Gastrocnemius medialis (tissue), 4 donors: ENCODE data around the gene SLCO3A1. TPM values are rescaled to one million over a fixed set of nuclear protein-coding genes. Genes with fewer than 3 reads are reported as not detected.

Experiments
- ATAC-seq, 2 donors: fragments of 150-250 bp; one replicate each; pipeline ENCODE4 v1.9.1; 2016
- DNase-seq, 2 donors: peaks; one replicate each; pipeline ENCODE4 v3.0.0-alpha.2; 2019
- H3K27ac ChIP-seq, 4 donors: fragments of 200-600 bp; sonication (generic); 1 replicate in 1 of 4; 2 replicates in 3 of 4; pipeline ENCODE4 v1.5.1; 2016 to 2018; ENCODE audit warnings: mild to moderate bottlenecking in 2 of 4, moderate library complexity in 1 of 4
- H3K27me3 ChIP-seq, 3 donors: fragments of 200-600 bp; sonication (generic) in 2 of 3; 1 replicate in 1 of 3; 2 replicates in 2 of 3; pipeline versions ENCODE4 v1.5.1 to v1.6.0; 2016 to 2019; ENCODE audit warnings: mild to moderate bottlenecking in 1 of 3, moderate library complexity in 1 of 3
- H3K36me3 ChIP-seq, 2 donors: fragments of 200-600 bp; sonication (generic) in 1 of 2; one replicate each; pipeline ENCODE4 v1.5.1; 2017 to 2018
- H3K4me1 ChIP-seq, 2 donors: fragments of 200-600 bp; sonication (generic) in 1 of 2; one replicate each; pipeline ENCODE4 v1.5.1; 2016 to 2017; ENCODE audit warnings: mild to moderate bottlenecking in 2 of 2
- H3K4me3 ChIP-seq, 4 donors: fragments of 200-600 bp; sonication (generic) in 3 of 4; 1 replicate in 1 of 4; 2 replicates in 3 of 4; pipeline ENCODE4 v1.5.1; 2016 to 2019; ENCODE audit warnings: mild to moderate bottlenecking in 2 of 4
- H3K9me3 ChIP-seq, 3 donors: fragments of 200-600 bp; sonication (generic) in 2 of 3; 1 replicate in 1 of 3; 2 replicates in 2 of 3; pipeline ENCODE4 v1.5.1; 2016 to 2019
- CTCF ChIP-seq, 5 experiments: fragments of 450-650 bp in 3 of 5; fragments of 200-600 bp in 2 of 5; sonication (generic) in 2 of 5; IDR thresholded peaks in 4 of 5; conservative IDR thresholded peaks in 1 of 5; 1 replicate in 4 of 5; 2 replicates in 1 of 5; pipeline ENCODE4 v1.5.1; 2016 to 2019; ENCODE audit warnings: antibody characterized with exemption in 5 of 5, mild to moderate bottlenecking in 3 of 5, moderate library complexity in 3 of 5
- POLR2A ChIP-seq, 2 donors: fragments of 450-650 bp; IDR thresholded peaks; one replicate each; pipeline ENCODE4 v1.6.1; 2017; ENCODE audit warnings: antibody characterized with exemption in 2 of 2, mild to moderate bottlenecking in 2 of 2, moderate library complexity in 2 of 2
- in situ Hi-C, 4 donors: fragments of 200-750 bp; cut with MboI; loops; one replicate each; pipeline versions ENCODE4 v1.15.0 to v1.8.0; 2017; ENCODE audit warnings: low sequenced_read_pairs in 4 of 4
- intact Hi-C: fragments of 100-400 bp; cut with DNase I; formaldehyde crosslinking; loops from one replicate; pipeline ENCODE4 v1.15.1; 2023; ENCODE audit warnings: low total_unique reads
- total RNA-seq, 4 donors: library from RNA; depleted of rRNA; stranded (reverse); fragments of >200 nt; gene quantifications; one replicate each; pipeline versions ENCODE4 v1.1.0 to v1.2.3, GENCODE V29; 2016

Gene SLCO3A1
- total RNA-seq, 4 donors from 2014 or later: 1.3 to 3.6 (median 3.0) TPM

GRCh38 chr15:92029767-92030166 lies 176.3 kb downstream of the SLCO3A1 start:
- ATAC-seq (no peak), DNase-seq (no peak)
- no peak for TF ChIP-seq POLR2A (IDR thresholded peaks at IDR 0.05)
- no peak for TF ChIP-seq CTCF (IDR thresholded peaks at IDR 0.05 in 4 of 5, conservative IDR thresholded peaks at IDR 0.05 in 1 of 5)
- peak overlapping the region in 3 of 4 donors; percentile 41 to 73 (median 57) for H3K27ac ChIP-seq
- in situ Hi-C loops (no loop called here), intact Hi-C loops (no loop called here)
- H3K9me3 ChIP-seq: no peaks in the 10 kb centered on the region
- H3K27me3 ChIP-seq: no peaks in the 10 kb centered on the region
- H3K36me3 ChIP-seq: no peaks in the 10 kb centered on the region
- H3K4me1 ChIP-seq: peaks cover 11 to 21% of the 10 kb centered on the region in 2 donors
- H3K4me3 ChIP-seq: no peak overlapping the region

GRCh38 chr15:92033314-92033713 lies 179.8 kb downstream of the SLCO3A1 start:
- H3K27ac ChIP-seq: no peak overlapping the region
- H3K27me3 ChIP-seq: no peaks in the 10 kb centered on the region
- TF ChIP-seq POLR2A (IDR thresholded peaks at IDR 0.05) (no peak), CTCF (IDR thresholded peaks at IDR 0.05 in 4 of 5, conservative IDR thresholded peaks at IDR 0.05 in 1 of 5) (no peak)
- intact Hi-C loops (no loop called here), in situ Hi-C loops (no loop called here)
- peaks cover 4 to 17% of the 10 kb centered on the region in 2 donors for H3K4me1 ChIP-seq
- no peaks in the 10 kb centered on the region for H3K36me3 ChIP-seq
- no peak overlapping the region for H3K4me3 ChIP-seq
- no peaks in the 10 kb centered on the region for H3K9me3 ChIP-seq
- no peak for ATAC-seq
- no peak for DNase-seq

- H3K9me3 ChIP-seq: no peaks in the 10 kb centered on the region
- no peak overlapping the region for H3K4me3 ChIP-seq
- H3K4me1 ChIP-seq: peaks cover 4 to 13% of the 10 kb centered on the region in 2 donors
- H3K27ac ChIP-seq: no peak overlapping the region
- H3K27me3 ChIP-seq: no peaks in the 10 kb centered on the region
- TF ChIP-seq CTCF (IDR thresholded peaks at IDR 0.05 in 4 of 5, conservative IDR thresholded peaks at IDR 0.05 in 1 of 5): no peak
- TF ChIP-seq POLR2A (IDR thresholded peaks at IDR 0.05): no peak
- DNase-seq: no peak
- intact Hi-C loops: no loop called here
- no peak for ATAC-seq
- in situ Hi-C loops: no loop called here
- H3K36me3 ChIP-seq: no peaks in the 10 kb centered on the region
Observed at GRCh38 chr15:92033723-92034122, 180.2 kb downstream of the SLCO3A1 start.

GRCh38 chr15:92034227-92034626 lies 180.7 kb downstream of the SLCO3A1 start:
- no peak overlapping the region for H3K27ac ChIP-seq
- H3K27me3 ChIP-seq: no peaks in the 10 kb centered on the region
- ATAC-seq (no peak), DNase-seq (no peak)
- TF ChIP-seq POLR2A (IDR thresholded peaks at IDR 0.05): no peak
- TF ChIP-seq CTCF (IDR thresholded peaks at IDR 0.05 in 4 of 5, conservative IDR thresholded peaks at IDR 0.05 in 1 of 5): no peak
- in situ Hi-C loops: no loop called here
- intact Hi-C loops: no loop called here
- H3K9me3 ChIP-seq: no peaks in the 10 kb centered on the region
- no peak overlapping the region for H3K4me3 ChIP-seq
- peaks cover 4 to 10% of the 10 kb centered on the region in 2 donors for H3K4me1 ChIP-seq
- H3K36me3 ChIP-seq: no peaks in the 10 kb centered on the region

GRCh38 chr15:92035551-92035950 lies 182.0 kb downstream of the SLCO3A1 start:
- DNase-seq: no peak
- ATAC-seq: no peak
- Histone ChIP-seq H3K27me3 (no peaks in the 10 kb centered on the region), H3K4me1 (no peaks in the 10 kb centered on the region), H3K27ac (no peak overlapping the region), H3K36me3 (no peaks in the 10 kb centered on the region), H3K4me3 (no peak overlapping the region), H3K9me3 (no peaks in the 10 kb centered on the region)
- TF ChIP-seq CTCF (IDR thresholded peaks at IDR 0.05 in 4 of 5, conservative IDR thresholded peaks at IDR 0.05 in 1 of 5) (no peak), POLR2A (IDR thresholded peaks at IDR 0.05) (no peak)
- in situ Hi-C loops: no loop called here
- intact Hi-C loops: no loop called here
